Astrocyte of the cerebellum (primary cell): Measurements from ENCODE around the gene FUT2.
A peak's percentile ranks its signal among the peaks of the same experiment; 100 is the strongest.

ENCODE experiments used
- DNase-seq: peaks from one replicate; pipeline ENCODE4 v3.0.0-alpha.2; 2011; ENCODE audit warnings: low read depth
- H3K4me3 ChIP-seq: 2 replicates; pipeline ENCODE4 v1.5.1; 2011; ENCODE audit warnings: mild to moderate bottlenecking, low read depth, low read length, moderate library complexity
- in situ Hi-C: cut with HindIII; loops from 2 replicates; pipeline ENCODE4 v1.10.0; 2017; ENCODE audit warnings: low sequenced_read_pairs
- TF ChIP-seq, protein P1 (sequence below): IDR thresholded peaks from 2 replicates; pipeline ENCODE4 v1.5.1; 2012; ENCODE audit warnings: low read length, low read depth, moderate library complexity, mild to moderate bottlenecking; ENCODE audit errors: missing control alignments

Gene FUT2

DNA sequence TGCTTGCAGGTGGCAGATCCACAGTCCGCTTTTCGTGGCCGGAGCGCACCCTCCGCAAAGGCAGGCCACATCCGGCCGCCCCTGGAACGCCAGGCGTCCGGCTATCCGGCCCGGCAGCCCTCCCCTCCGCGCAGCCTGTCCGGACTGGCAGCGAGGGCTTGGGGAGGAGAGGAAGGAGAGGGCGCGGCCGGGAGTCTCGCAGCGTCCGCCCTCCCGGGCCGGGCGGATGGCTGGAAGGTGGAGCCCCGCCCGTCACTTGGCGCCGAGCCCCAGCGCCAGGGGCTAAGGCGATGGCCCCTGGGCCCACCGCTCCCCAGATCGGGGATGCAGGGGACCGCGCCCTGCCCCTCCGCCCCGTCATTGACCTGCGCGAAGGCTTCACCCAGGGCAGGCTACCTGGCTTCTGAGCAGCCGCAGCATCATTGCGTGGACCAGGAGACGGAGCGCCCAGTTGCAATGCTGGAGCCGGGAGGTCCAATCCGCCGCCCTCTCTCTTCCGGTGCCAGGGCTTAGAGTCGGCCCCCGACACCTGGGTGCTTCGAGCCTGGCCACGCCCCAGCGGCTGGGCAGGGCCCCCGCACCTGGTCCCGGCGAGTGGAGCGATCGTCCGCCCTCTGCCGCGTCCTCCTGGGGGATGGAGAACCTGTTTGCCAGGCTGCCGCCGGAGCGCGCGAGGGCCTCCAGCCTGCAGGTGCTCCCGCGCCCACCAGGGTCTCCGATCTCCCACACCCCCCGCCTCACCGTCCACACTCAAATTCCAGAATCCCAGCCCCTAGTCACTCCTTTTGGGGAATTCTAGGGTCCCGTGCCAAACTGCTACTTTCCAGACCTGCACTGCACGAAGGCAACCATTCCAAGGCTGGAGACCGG is 57.0 kb downstream of the FUT2 start, which contains the start of gene FUT1:
Gene FUT1 (minus strand): TSS at position 146 of the 870 bp plus-strand sequence. CDS start 1,360 bp downstream, outside the sequence.
- in situ Hi-C loops, result no loop called here
- TF ChIP-seq, protein P1, sequence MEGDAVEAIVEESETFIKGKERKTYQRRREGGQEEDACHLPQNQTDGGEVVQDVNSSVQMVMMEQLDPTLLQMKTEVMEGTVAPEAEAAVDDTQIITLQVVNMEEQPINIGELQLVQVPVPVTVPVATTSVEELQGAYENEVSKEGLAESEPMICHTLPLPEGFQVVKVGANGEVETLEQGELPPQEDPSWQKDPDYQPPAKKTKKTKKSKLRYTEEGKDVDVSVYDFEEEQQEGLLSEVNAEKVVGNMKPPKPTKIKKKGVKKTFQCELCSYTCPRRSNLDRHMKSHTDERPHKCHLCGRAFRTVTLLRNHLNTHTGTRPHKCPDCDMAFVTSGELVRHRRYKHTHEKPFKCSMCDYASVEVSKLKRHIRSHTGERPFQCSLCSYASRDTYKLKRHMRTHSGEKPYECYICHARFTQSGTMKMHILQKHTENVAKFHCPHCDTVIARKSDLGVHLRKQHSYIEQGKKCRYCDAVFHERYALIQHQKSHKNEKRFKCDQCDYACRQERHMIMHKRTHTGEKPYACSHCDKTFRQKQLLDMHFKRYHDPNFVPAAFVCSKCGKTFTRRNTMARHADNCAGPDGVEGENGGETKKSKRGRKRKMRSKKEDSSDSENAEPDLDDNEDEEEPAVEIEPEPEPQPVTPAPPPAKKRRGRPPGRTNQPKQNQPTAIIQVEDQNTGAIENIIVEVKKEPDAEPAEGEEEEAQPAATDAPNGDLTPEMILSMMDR, result peak; percentile 14
- peak within 1 kb of the TSS; percentile 7 for H3K4me3 ChIP-seq
- no peak for DNase-seq

DNA sequence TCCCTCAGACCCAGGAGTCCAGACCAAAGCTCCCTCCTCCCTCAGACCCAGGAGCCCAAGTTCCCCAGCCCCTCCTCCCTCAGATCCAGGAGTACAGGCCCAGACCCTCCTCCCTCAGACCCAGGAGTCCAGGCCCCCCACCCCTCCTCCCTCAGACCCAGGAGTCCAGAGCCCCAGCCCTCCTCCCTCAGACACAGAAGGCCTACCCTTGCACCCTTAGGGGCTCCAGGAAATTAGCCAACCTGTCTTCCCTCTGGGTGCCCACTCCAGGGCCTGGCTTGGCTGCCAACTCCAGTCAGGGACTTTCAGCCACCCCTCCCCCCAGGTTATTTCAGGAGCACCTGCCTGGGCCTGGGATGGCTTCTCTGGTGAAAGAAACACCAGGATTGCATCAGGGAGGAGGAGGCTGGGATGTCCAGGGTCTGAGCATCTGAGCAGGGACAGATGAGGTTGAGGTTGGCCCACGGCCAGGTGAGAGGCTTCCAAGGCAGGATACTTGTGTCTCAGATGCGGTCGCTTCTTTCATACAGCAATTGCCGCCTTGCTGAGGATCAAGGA is 59.4 kb downstream of the FUT2 start, which contains the start of gene FGF21:
Gene FGF21 (plus strand): TSS at position 441 of the 558 bp plus-strand sequence. CDS start 713 bp downstream, outside the sequence.
- H3K4me3 ChIP-seq, result no peak within 1 kb of the TSS
- in situ Hi-C loops, result no loop called here
- DNase-seq, result no peak
- TF ChIP-seq, protein P1, result no peak
